Stimulated activated CD4-positive, alpha-beta T cell treated with anti-CD3 and anti-CD28 coated beads, TNF-alpha, amount 100 ng/mL, for 24 hours (primary cell): ENCODE measurements around the gene PRXL2B.
A peak's percentile ranks its signal among the peaks of the same experiment; 100 is the strongest.

Source experiments
- DNase-seq, 3 experiments: peaks; one replicate each; pipeline ENCODE4 v3.0.0-alpha.2; 2020; ENCODE audit warnings: low read depth in 3 of 3

Gene PRXL2B

DNA sequence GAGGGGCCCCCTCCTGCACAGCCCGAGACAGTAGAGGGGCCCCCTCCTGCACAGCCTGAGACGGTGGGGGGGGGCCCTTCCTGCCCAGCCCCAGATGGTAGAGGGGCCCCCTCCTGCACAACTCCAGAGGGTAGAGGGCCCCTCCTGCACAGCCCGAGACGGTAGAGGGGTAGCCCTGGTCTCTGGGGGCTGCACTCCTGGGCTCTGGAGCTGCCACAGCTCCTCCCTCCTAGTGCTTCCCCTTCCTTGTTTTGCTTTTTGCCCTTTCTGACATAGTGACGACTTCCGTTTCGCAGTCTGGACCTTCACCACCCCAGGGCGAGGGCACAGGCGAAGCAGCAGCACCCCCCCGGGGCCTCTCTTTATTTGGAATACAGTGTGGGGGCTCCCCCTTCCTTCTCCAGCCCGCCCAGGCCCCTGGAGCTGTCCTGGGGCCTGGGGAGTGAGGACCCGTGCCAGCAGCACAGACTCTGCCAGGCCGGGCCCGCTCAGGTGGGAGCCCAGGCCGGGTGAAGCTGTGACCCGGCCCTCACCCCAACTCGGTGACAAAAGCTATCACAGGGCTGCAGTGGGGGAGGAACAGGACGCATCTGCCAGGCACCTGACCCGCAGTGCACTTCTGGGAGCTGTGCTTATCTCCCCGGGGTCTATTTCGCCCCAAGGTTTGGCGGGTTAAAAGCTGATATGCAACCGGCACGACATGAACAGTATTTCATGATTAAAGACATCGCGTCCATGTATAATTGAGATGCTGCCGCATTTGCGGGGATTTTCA is 1.1 kb upstream of the PRXL2B start:
- DNase-seq: peak in 1 of 3 experiments; percentile 64

DNA sequence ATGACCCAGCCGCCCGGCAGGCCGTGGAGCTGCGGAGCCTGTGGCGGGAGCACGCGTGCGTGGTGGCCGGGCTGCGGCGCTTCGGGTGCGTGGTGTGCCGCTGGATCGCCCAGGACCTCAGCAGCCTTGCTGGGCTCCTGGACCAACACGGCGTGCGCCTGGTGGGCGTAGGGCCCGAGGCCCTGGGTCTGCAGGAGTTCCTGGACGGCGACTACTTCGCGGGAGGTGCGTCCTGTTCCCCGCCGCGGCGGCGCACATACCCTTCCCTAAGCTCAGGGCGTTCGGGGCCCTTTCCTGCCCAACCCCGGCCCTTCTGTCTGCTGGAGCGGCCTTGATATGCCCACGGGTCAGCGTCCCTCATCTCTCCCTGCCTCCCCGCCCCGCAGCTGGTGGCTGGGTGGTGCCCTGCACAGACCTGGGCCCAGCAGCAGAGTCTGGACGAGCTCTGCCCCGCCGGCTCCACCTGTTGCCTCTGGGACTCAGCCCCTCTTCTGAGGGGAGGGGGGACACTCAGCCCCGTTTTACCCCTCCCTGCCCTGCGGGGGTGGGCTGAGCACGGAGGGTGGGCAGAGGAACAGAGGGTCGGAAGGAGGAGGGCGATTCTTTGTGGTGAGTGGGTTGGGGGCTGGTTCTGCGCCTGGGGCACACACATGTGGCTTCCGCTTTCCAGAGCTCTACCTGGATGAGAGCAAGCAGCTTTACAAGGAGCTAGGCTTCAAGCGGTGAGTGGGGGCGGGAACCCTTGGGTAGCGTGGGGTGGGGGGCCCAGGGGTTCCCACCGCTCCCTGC is 688 bp downstream of the PRXL2B start:
- DNase-seq: peak in 1 of 3 experiments; percentile 12

- DNase-seq: no peak
These were observed 1.4 kb downstream of the PRXL2B start for GRCh38 chr1:2587860-2588571.

GRCh38 chr1:2588661-2589430 is 2.3 kb downstream of the PRXL2B start:
- no peak for DNase-seq

DNA sequence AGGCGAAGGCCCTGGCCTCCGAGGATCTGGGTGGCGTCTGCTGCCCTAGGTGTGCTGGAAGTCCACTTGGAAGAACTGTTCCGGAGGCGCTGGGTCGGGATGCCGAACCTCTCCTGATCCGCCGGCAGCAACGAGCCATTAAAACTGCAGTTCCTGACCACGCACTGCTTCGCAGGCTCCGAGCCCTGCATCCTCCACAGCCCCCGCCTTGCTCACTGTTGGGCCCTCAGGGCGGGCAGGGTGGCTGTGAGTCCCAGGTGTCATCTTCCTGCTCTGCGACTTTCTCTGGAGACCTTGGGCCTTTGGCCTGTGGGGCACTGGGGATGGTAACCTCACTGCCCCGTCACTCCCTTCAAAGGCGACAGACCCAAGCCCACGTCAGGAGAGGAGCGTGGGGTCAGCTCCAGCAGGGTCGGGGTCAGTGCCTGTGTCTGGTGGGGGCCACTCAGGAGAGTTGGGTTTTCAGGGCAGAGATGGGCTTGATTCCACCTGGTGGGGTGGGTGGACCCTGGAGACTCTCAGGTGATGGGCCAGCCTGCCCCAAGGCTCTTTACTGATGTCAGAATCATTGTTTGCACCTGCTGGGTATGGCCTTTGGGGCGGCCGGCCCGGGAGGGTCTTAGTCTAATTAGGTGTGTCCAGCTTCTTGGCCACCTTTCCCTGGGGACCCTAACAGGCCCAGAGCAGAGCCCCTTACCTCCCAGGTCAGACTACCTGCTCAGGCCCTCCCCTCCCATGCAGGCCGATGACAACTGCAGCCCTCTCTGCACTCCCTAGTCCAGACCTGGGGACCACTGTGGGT is 3.1 kb downstream of the PRXL2B start:
- no peak for DNase-seq

GRCh38 chr1:2590233-2591141 is 3.9 kb downstream of the PRXL2B start:
- DNase-seq: no peak

DNA sequence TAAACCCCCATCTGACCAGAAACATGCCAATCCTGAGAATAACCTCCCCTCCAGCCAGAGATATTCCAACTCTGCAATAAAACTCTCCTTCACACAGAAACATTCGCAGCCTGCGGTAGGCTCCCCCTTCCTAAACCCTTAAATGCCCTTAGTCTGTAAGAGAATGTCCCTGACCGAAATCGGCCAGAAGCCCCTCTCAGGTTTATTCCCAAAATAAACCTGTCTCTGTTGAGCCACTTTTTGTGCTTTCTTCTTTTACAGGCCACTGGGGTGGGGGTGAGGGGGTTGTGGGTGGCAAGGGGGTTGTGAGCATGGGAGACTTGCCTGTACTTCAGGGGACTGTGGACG is 4.6 kb downstream of the PRXL2B start:
- DNase-seq: no peak

DNA sequence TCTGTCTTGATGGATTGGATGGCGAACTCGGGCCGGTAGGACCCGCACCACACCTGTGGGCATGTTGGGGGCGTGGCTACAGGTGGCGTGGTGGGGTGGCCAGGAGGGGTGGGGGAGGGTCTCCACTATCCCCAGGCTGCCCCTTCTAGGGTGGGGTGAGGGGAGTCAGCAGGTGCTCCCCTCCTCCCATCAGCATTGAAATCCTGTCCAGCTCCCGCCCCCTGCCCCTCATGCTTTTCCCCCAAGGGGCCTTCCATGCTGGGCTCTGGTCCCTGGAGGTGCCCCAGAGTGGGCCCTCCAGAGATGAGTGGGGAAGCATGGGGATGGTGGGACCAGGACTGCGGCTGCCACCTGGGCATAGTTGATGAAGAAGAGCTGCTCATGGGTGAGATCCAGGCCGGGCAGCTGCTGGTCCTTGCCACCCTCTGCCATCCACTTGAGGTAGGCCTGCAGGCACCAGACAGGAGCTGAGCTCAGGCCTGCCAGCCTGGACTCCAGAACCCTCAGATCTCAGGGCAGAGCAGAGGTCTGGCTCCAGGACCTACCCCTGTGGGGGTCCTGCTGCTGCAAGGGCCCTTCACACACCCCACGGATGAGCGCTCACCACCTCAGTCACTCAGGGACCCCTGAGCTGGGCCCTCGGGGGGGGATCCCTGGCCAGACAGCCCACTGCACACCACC is 5.1 kb downstream of the PRXL2B start:
- no peak for DNase-seq

DNA sequence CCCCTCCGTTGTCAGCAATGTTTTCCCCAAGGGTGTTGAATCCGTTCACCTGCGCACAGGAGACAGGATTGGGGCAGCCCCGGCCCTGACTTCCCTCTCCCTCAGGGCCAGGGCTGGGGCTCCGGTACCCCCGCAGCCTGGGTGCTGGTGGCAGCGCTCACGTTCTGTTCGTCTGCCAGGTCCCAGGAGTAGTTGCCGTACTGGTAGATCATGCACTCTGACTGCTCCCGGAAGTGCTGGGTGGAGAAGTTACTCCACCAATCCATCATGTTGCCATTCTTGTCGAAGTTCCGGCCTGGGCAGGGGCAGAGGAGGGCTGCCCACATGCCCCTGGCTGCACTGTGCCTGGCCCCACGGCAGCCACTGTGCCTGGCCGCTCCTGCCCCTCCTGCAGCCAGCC is 6.1 kb downstream of the PRXL2B start:
- no peak for DNase-seq

DNA sequence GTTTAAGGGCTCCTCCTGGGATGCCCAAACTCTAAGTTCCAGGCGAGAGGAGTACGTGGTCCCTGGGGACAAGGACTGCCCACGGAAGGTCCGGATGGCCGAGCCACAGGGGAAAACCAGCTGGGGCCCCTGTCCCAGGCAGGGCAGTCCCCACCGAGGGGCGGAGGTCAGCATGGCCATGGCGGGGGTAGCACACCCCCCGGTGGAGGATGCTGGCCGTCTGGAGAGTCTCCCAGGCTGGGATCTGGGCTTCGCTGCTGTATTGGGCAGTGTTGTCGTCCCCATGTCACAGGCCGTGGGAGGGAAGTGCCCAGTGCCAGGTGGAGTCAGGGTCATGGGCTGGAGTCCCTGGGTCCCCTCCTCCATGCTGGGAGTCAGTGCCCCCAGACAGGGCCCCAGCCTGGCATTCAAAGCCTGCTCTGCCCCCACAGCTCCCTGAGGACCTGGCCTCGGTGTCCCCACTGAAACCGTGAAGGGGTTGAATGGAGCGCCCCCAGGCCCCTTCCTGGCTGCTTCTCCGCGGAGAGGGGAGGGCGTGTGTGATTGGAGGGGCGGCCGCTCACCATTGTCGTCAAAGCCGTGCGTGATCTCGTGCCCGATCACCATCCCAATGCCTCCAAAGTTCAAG is 6.8 kb downstream of the PRXL2B start:
- no peak for DNase-seq

DNA sequence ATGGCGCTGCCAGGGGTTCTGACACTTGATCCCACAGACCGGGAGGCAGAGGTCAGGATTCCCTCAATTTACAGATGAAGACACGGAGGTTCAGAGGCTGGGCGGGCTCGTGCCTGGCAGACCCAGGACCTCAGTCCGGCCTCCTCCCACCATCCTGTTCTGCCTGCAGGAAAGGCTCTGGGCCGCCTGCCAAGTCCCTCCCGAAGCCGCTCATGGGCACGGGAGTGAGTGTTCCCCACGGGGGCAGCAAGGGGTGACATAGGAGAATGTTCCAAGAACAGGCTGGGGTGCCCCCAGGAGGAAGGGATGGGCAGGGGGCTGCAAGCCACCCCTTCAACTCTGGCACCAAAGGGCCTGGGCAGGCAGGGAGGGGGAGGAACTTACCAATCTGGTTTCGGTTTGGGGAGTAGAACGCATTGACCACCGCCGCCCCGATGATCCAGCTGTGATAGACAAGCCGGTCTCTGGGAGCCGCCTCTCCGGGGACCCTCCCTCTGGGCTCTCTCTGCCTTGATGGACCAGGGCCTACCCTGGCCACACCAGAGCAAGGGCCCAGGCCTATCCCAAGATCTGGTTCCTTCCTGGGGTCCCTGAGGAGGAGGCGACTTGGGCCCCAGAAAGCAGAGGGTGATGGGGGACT is 7.5 kb downstream of the PRXL2B start:
- DNase-seq: no peak

DNA sequence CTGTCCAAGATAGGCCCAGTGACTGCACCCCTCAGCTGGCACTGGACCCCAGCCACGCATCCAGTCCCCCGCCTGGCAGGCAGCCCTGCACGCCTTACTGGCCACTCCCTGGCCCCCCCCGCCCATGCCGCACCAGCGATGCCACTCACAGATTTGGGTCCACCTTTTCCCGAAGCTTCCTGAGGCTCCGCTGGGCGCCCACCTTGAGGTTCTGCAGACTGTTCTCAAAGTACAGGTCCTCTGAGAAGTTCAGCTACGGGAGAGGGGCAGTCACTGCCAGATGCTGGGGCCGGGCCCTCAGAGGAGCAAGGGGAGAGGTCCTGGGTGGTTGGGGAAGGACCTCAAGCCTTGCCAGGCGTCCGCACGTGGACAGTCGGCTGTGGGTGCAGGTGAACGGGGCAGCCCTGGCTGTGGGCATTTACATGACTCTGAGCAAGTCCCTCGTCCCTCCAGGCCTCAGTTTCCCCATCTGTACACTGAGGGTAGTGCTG is 8.1 kb downstream of the PRXL2B start:
- no peak for DNase-seq

- no peak for DNase-seq
These were observed 8.8 kb downstream of the PRXL2B start for GRCh38 chr1:2595261-2595811.

DNA sequence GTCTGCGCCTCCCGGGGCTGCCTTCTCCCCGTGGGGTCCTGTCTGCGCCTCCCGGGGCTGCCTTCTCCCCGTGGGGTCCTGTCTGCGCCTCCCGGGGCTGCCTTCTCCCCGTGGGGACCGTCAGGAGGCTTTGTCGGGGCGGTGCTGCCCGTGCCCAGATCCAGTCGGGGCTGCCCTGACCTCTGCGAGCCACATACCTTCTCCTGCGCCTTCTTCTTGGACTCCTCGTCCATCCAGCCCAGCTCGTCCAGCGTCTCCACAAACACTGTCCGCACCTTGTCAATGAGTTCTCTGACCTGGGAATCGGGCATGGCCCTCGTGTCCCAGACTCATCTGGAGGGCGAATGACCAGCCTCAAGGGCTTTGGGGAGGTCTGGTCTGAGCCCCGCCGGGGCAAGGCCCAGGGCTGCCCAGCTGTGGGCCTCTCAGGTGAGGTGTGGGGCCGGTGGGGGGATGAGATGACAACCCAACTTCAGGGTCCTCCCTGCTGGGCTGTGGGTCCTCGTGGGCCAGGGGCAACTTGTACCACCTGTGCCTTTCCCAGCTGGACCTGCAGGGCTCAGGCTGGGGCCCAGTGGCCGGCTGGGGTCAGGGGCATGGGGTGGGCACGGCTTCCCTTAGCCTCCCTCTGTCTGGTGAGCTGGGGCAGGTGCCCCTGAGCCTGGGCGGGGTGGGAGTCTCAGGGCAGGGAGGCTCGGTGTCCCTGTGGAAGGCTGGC is 9.4 kb downstream of the PRXL2B start:
- no peak for DNase-seq

DNA sequence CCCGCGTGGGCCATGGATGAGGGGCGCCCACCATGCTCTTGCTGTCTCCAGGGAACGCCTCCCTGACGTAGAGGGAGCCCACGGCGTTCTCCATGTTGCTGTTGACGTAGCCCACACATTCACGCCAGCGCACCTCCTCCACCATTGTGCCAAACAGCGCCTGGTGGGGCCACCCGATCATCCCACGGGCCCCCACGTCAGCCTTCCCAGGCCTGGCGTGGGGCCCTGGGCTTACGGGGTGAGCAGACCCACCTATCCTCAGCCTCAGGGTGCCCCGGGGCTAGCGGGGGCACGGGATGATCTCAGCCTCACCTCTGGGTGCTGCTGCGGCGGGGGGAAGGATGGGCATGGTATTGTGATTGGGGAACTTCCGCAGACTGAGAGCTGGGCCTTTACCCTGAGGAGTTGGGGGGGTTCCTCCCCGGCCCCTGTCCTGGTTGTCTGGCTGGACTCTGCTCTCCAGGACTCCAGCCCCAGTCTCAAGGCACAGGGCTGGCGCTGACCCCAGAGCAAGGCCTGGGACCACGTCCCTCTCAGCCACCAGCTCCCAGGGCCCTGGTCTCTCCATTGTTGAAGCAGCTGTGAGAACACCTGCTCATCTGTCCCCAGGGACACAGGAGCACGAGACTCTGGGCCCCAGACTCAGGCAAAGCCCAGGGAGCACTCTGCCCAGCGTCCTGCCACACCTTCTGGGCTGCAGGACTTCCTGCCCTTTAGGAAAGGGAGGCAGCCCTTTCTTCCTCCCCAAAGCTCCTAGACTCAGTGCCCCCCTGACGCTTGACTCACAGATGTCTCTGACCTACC is 10.2 kb downstream of the PRXL2B start:
- DNase-seq: no peak
